ENCODE data around the gene RPUSD3.

The RPUSD3 gene

GRCh38 chr3:9890249-9891071 is 46.7 kb upstream of the RPUSD3 start, which contains the start of gene JAGN1 (continued):
- TF ChIP-seq YY2 (tag by site-specific recombination; IDR thresholded peaks at IDR 0.05), result peak; percentile 76
- TF ChIP-seq ZNF473 (tag by site-specific recombination; IDR thresholded peaks at IDR 0.05), result no peak
- peak; percentile 66; the same call in 1 of the 2 replicates for TF ChIP-seq ZNF394 (tag by site-specific recombination; IDR thresholded peaks at IDR 0.05; ENCODE audit: borderline replicate concordance)
- TF ChIP-seq BCL11B (tag by site-specific recombination; IDR thresholded peaks at IDR 0.05; ENCODE audit: low read depth), result no peak; the same call in none of the 2 replicates
- TF ChIP-seq CTCF (tag by site-specific recombination; IDR thresholded peaks at IDR 0.05), result peak; percentile 82
- no peak for TF ChIP-seq ZNF16 (tag by site-specific recombination; IDR thresholded peaks at IDR 0.05; ENCODE audit: low read depth)
- no peak for TF ChIP-seq ZNF114 (tag by site-specific recombination; IDR thresholded peaks at IDR 0.05)
- peak; percentile 92 for TF ChIP-seq ZNF660 (tag by site-specific recombination; IDR thresholded peaks at IDR 0.05)
- no peak for TF ChIP-seq ZNF175 (tag by site-specific recombination; IDR thresholded peaks at IDR 0.05)
- peak; percentile 81 for TF ChIP-seq SP3 (tag by site-specific recombination; IDR thresholded peaks at IDR 0.05)
- peak; percentile 78; the same call in 1 of the 2 replicates for TF ChIP-seq YY1 (tag by site-specific recombination; IDR thresholded peaks at IDR 0.05)
- peak; percentile 73; the same call in 1 of the 2 replicates for TF ChIP-seq ZNF785 (tag by site-specific recombination; IDR thresholded peaks at IDR 0.05)
- TF ChIP-seq ZIC2 (tag by site-specific recombination; IDR thresholded peaks at IDR 0.05), result peak; percentile 35
- 0 out of 2 replicates have a peak, but pooled peaks have one; percentile 14 for TF ChIP-seq FEZF1 (tag by site-specific recombination; IDR thresholded peaks at IDR 0.05)
- TF ChIP-seq ZNF280D (tag by site-specific recombination; IDR thresholded peaks at IDR 0.05), result 0 out of 2 replicates have a peak, but pooled peaks have one; percentile 54
- TF ChIP-seq WT1 (tag by site-specific recombination; IDR thresholded peaks at IDR 0.05), result peak; percentile 55
- no peak for TF ChIP-seq ZNF654 (tag by site-specific recombination; IDR thresholded peaks at IDR 0.05; ENCODE audit: low read depth)
- 0 out of 2 replicates have a peak, but pooled peaks have one; percentile 36 for TF ChIP-seq ZNF146 (tag by site-specific recombination; IDR thresholded peaks at IDR 0.05)
- no peak for TF ChIP-seq IKZF3 (tag by site-specific recombination; IDR thresholded peaks at IDR 0.05)
- no peak for TF ChIP-seq ZNF510 (tag by site-specific recombination; IDR thresholded peaks at IDR 0.05; ENCODE audit: insufficient replicate concordance)
- TF ChIP-seq SP7 (tag by site-specific recombination; IDR thresholded peaks at IDR 0.05), result peak; percentile 85
- TF ChIP-seq ZNF324 (tag by site-specific recombination; IDR thresholded peaks at IDR 0.05), result peak; percentile 96
- TF ChIP-seq ZNF239 (tag by site-specific recombination; IDR thresholded peaks at IDR 0.05), result 0 out of 2 replicates have a peak, but pooled peaks have one; percentile 48
- peak; percentile 49; the same call in 1 of the 2 replicates for TF ChIP-seq PRDM10 (tag by site-specific recombination; IDR thresholded peaks at IDR 0.05)
- TF ChIP-seq ZNF843 (tag by site-specific recombination; IDR thresholded peaks at IDR 0.05), result peak; percentile 73
- TF ChIP-seq ZNF629 (tag by site-specific recombination; IDR thresholded peaks at IDR 0.05), result peak; percentile 74
- TF ChIP-seq ZNF639 (tag by site-specific recombination; IDR thresholded peaks at IDR 0.05), result peak; percentile 89
- TF ChIP-seq MZF1 (tag by site-specific recombination; IDR thresholded peaks at IDR 0.05; ENCODE audit: borderline replicate concordance), result no peak; the same call in 1 of the 2 replicates
- peak; percentile 26; the same call in 1 of the 2 replicates for TF ChIP-seq ZNF777 (tag by site-specific recombination; IDR thresholded peaks at IDR 0.05; ENCODE audit: borderline replicate concordance)
- TF ChIP-seq ZBTB21 (tag by site-specific recombination; IDR thresholded peaks at IDR 0.05), result peak; percentile 67
- no peak for TF ChIP-seq ZNF155 (tag by site-specific recombination; IDR thresholded peaks at IDR 0.05)

Data from HEK293 (cell line).